Nephron progenitor cell (in vitro differentiated cells): ENCODE data around the gene CACNA2D2.
A peak's percentile ranks its signal among the peaks of the same experiment; 100 is the strongest.

ENCODE experiments used
- DNase-seq: peaks from one replicate; pipeline ENCODE4 v3.0.0; 2021
- H3K27ac Mint-ChIP-seq: 2 replicates; pipeline ENCODE4 v1.8.0; 2021; ENCODE audit warnings: mild to moderate bottlenecking, moderate library complexity, mixed read lengths
- H3K27me3 Mint-ChIP-seq: 2 replicates; pipeline ENCODE4 v1.8.0; 2021; ENCODE audit warnings: mild to moderate bottlenecking, low read depth, mixed read lengths; ENCODE audit not compliant: poor library complexity
- H3K36me3 Mint-ChIP-seq: 2 replicates; pipeline ENCODE4 v1.8.0; 2021; ENCODE audit warnings: low read depth, mixed read lengths
- H3K4me1 Mint-ChIP-seq: 2 replicates; pipeline ENCODE4 v1.8.0; 2021; ENCODE audit warnings: mixed read lengths
- H3K4me3 Mint-ChIP-seq: 2 replicates; pipeline ENCODE4 v1.8.0; 2021; ENCODE audit warnings: mild to moderate bottlenecking, moderate library complexity, mixed read lengths
- H3K9me3 Mint-ChIP-seq: 2 replicates; pipeline ENCODE4 v1.8.0; 2021; ENCODE audit warnings: mild to moderate bottlenecking, moderate library complexity, mixed read lengths
- TF ChIP-seq, protein P1 (sequence below): fragments of 200-600 bp; sonication (generic); IDR thresholded peaks from 2 replicates; pipeline ENCODE4 v1.5.0; 2021; ENCODE audit warnings: antibody characterized with exemption

The CACNA2D2 gene

GRCh38 chr3:50430950-50431435, 72.4 kb downstream of the CACNA2D2 start:
- H3K36me3 Mint-ChIP-seq, result no peaks in the 10 kb centered on the region
- H3K9me3 Mint-ChIP-seq, result no peaks in the 10 kb centered on the region
- no peak overlapping the region for H3K4me3 Mint-ChIP-seq
- no peak for DNase-seq
- H3K4me1 Mint-ChIP-seq, result peaks cover 8% of the 10 kb centered on the region
- peaks cover 23% of the 10 kb centered on the region for H3K27me3 Mint-ChIP-seq
- H3K27ac Mint-ChIP-seq, result no peak overlapping the region
- TF ChIP-seq, protein P1, sequence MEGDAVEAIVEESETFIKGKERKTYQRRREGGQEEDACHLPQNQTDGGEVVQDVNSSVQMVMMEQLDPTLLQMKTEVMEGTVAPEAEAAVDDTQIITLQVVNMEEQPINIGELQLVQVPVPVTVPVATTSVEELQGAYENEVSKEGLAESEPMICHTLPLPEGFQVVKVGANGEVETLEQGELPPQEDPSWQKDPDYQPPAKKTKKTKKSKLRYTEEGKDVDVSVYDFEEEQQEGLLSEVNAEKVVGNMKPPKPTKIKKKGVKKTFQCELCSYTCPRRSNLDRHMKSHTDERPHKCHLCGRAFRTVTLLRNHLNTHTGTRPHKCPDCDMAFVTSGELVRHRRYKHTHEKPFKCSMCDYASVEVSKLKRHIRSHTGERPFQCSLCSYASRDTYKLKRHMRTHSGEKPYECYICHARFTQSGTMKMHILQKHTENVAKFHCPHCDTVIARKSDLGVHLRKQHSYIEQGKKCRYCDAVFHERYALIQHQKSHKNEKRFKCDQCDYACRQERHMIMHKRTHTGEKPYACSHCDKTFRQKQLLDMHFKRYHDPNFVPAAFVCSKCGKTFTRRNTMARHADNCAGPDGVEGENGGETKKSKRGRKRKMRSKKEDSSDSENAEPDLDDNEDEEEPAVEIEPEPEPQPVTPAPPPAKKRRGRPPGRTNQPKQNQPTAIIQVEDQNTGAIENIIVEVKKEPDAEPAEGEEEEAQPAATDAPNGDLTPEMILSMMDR, result no peak

- Mint-ChIP-seq H3K27me3 (peaks cover 23% of the 10 kb centered on the region), H3K9me3 (no peaks in the 10 kb centered on the region), H3K36me3 (no peaks in the 10 kb centered on the region), H3K4me1 (peaks cover 3% of the 10 kb centered on the region), H3K4me3 (no peak overlapping the region), H3K27ac (no peak overlapping the region)
- no peak for DNase-seq
- TF ChIP-seq, protein P1, result no peak
Measured at GRCh38 chr3:50430191-50430590, 73.2 kb downstream of the CACNA2D2 start.

- H3K36me3 Mint-ChIP-seq, result no peaks in the 10 kb centered on the region
- H3K4me3 Mint-ChIP-seq, result no peak overlapping the region
- no peaks in the 10 kb centered on the region for H3K9me3 Mint-ChIP-seq
- H3K27me3 Mint-ChIP-seq, result peaks cover 15% of the 10 kb centered on the region
- TF ChIP-seq, protein P1, result no peak
- no peak for DNase-seq
- peaks cover 6% of the 10 kb centered on the region for H3K4me1 Mint-ChIP-seq
- H3K27ac Mint-ChIP-seq, result peak overlapping the region; percentile 50
Measured at GRCh38 chr3:50428007-50428633, 75.3 kb downstream of the CACNA2D2 start.

DNA sequence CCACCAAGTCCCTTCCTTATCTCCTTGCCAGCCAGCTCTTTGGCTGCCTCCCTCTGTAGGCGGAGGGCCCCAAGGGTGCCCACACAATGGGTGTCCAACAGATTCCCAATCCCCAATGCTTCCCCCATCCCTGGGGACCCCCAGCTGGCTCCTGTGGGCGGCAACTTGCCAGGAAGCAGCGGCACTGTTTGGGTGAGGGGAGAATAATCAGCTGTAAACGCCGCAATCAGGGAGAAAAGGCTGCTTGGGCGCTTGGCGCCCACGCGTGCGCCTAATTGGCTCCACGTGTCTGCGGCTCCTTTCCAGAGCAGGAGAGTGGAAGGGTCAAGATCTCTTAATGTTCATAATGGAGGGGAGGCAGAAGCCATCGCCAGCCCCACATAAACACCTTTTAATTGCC, 76.2 kb downstream of the CACNA2D2 start:
- Mint-ChIP-seq H3K27ac (no peak overlapping the region), H3K4me1 (peaks cover 14% of the 10 kb centered on the region), H3K9me3 (no peaks in the 10 kb centered on the region)

GRCh38 chr3:50425911-50426310, 77.5 kb downstream of the CACNA2D2 start:
- TF ChIP-seq, protein P1, result no peak
- H3K36me3 Mint-ChIP-seq, result no peaks in the 10 kb centered on the region
- H3K27me3 Mint-ChIP-seq, result peaks cover 19% of the 10 kb centered on the region
- H3K4me1 Mint-ChIP-seq, result peaks cover 20% of the 10 kb centered on the region
- no peak overlapping the region for H3K4me3 Mint-ChIP-seq
- no peak for DNase-seq
- H3K27ac Mint-ChIP-seq, result no peak overlapping the region
- no peaks in the 10 kb centered on the region for H3K9me3 Mint-ChIP-seq

More for the DNA sequence above, 76.2 kb downstream of the CACNA2D2 start:
- Mint-ChIP-seq H3K36me3 (no peaks in the 10 kb centered on the region), H3K4me3 (no peak overlapping the region), H3K27me3 (peaks cover 18% of the 10 kb centered on the region)
- TF ChIP-seq, protein P1, result no peak
- DNase-seq, result no peak

DNA sequence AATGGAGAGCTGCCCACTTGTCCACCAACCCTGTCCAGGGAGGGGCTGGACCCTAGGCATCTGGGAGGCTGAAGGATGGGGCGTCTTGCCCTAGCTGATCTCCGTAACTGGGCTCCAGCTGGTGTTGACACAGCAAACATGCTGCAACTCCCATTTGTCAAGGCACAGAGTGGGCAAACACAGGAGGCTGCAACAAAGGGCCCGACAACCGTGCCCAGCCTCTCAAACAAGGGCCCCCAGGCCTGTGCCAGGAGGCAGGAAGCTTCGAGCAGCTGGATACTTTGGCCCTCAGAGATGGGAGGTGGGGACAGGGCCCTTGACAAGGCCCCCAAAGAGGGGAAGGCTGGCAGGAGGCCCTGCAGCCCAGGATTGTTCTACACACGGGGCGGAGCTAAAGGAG, 79.9 kb downstream of the CACNA2D2 start:
- no peak overlapping the region for H3K27ac Mint-ChIP-seq
- peaks cover 19% of the 10 kb centered on the region for H3K27me3 Mint-ChIP-seq
- peaks cover 31% of the 10 kb centered on the region for H3K4me1 Mint-ChIP-seq
- H3K9me3 Mint-ChIP-seq, result no peaks in the 10 kb centered on the region
- TF ChIP-seq, protein P1, result no peak
- no peak overlapping the region for H3K4me3 Mint-ChIP-seq
- H3K36me3 Mint-ChIP-seq, result no peaks in the 10 kb centered on the region
- no peak for DNase-seq
